Activated T-helper 2 cell treated with anti-CD3 and anti-CD28 coated beads, Interferon-gamma antibody, Interleukin-2, Interleukin-4, amounts not matched to agents 10 μg/mL and 5 μg/mL and 100 μg/mL, durations not matched to agents 14 hours and 24 hours and 36 hours (primary cell): ENCODE results near the gene LIPT1. TPM values are rescaled to one million over a fixed set of nuclear protein-coding genes. Genes with fewer than 3 reads are reported as not detected.
"Not testable (repeated sequence)": the region's sequence is repeated elsewhere in the genome, so short reads cannot be mapped to it uniquely, and the experiment has no call there.

Experiments used
- DNase-seq: peaks from one replicate; pipeline ENCODE4 v3.0.0; 2021; ENCODE audit warnings: low spot score
- H3K27ac Mint-ChIP-seq: one replicate; pipeline ENCODE4 v1.8.0; 2021; ENCODE audit warnings: mixed read lengths
- H3K27me3 Mint-ChIP-seq: one replicate; pipeline ENCODE4 v1.8.0; 2021; ENCODE audit warnings: low read depth, mixed read lengths
- H3K36me3 Mint-ChIP-seq: one replicate; pipeline ENCODE4 v1.8.0; 2021; ENCODE audit warnings: low read depth, mixed read lengths
- H3K4me1 Mint-ChIP-seq: one replicate; pipeline ENCODE4 v1.8.0; 2021; ENCODE audit warnings: low read depth, mixed read lengths
- H3K4me3 Mint-ChIP-seq: one replicate; pipeline ENCODE4 v1.8.0; 2021; ENCODE audit warnings: low read depth, mild to moderate bottlenecking, moderate library complexity, mixed read lengths
- H3K9me3 Mint-ChIP-seq: one replicate; pipeline ENCODE4 v1.8.0; 2021; ENCODE audit warnings: mixed read lengths
- intact Hi-C: fragments of 100-400 bp; cut with micrococcal nuclease; formaldehyde crosslinking; loops from one replicate; pipeline ENCODE4 v1.15.1; 2023
- total RNA-seq: library from RNA; stranded (reverse); gene quantifications from 2 replicates; pipeline ENCODE4 v1.2.3, GENCODE V29; 2022

Gene LIPT1
- total RNA-seq, 1 donor from 2014 or later: 3.5 TPM

- Mint-ChIP-seq H3K27ac (no peak overlapping the region), H3K9me3 (no peaks in the 10 kb centered on the region), H3K4me1 (peaks cover 31% of the 10 kb centered on the region), H3K36me3 (peaks cover 12% of the 10 kb centered on the region), H3K4me3 (peak overlapping the region; percentile 22), H3K27me3 (no peaks in the 10 kb centered on the region)
- intact Hi-C loops: loop anchor here (5.0 kb wide), 1 partner anchor 96 kb away; no protein-coding TSS in a partner anchor
- no peak for DNase-seq
Measured at GRCh38 chr2:99183025-99183424, 28.3 kb downstream of the LIPT1 start.

GRCh38 chr2:99184811-99185210 lies 30.0 kb downstream of the LIPT1 start:
- intact Hi-C loops: loop anchor here (5.0 kb wide), 1 partner anchor 98 kb away; no protein-coding TSS in a partner anchor
- DNase-seq: no peak
- peaks cover 24% of the 10 kb centered on the region for H3K4me1 Mint-ChIP-seq
- H3K36me3 Mint-ChIP-seq: peaks cover 16% of the 10 kb centered on the region
- H3K27ac Mint-ChIP-seq: no peak overlapping the region
- no peaks in the 10 kb centered on the region for H3K27me3 Mint-ChIP-seq
- no peak overlapping the region for H3K4me3 Mint-ChIP-seq
- no peaks in the 10 kb centered on the region for H3K9me3 Mint-ChIP-seq

- no peak overlapping the region for H3K4me3 Mint-ChIP-seq
- H3K9me3 Mint-ChIP-seq: no peaks in the 10 kb centered on the region
- intact Hi-C loops: no loop called here
- no peaks in the 10 kb centered on the region for H3K27me3 Mint-ChIP-seq
- peaks cover 31% of the 10 kb centered on the region for H3K36me3 Mint-ChIP-seq
- H3K27ac Mint-ChIP-seq: no peak overlapping the region
- no peak for DNase-seq
- H3K4me1 Mint-ChIP-seq: peaks cover 15% of the 10 kb centered on the region
Measured at GRCh38 chr2:99187011-99187410, 32.2 kb downstream of the LIPT1 start.

- H3K4me1 Mint-ChIP-seq: peaks cover 11% of the 10 kb centered on the region
- intact Hi-C loops: no loop called here
- H3K27me3 Mint-ChIP-seq: no peaks in the 10 kb centered on the region
- H3K27ac Mint-ChIP-seq: peak overlapping the region; percentile 39
- H3K36me3 Mint-ChIP-seq: peaks cover 43% of the 10 kb centered on the region
- no peak overlapping the region for H3K4me3 Mint-ChIP-seq
- H3K9me3 Mint-ChIP-seq: no peaks in the 10 kb centered on the region
- DNase-seq: no peak
Measured at GRCh38 chr2:99188357-99188756, 33.6 kb downstream of the LIPT1 start.

- DNase-seq: no peak
- Mint-ChIP-seq H3K27ac (no peak overlapping the region), H3K27me3 (no peaks in the 10 kb centered on the region), H3K4me1 (peaks cover 5% of the 10 kb centered on the region), H3K36me3 (peaks cover 51% of the 10 kb centered on the region), H3K9me3 (no peaks in the 10 kb centered on the region), H3K4me3 (no peak overlapping the region)
- intact Hi-C loops: no loop called here
Measured at GRCh38 chr2:99190548-99190947, 35.8 kb downstream of the LIPT1 start.

GRCh38 chr2:99192364-99192763 lies 37.6 kb downstream of the LIPT1 start:
- peaks cover 61% of the 10 kb centered on the region for H3K36me3 Mint-ChIP-seq
- intact Hi-C loops, H3K27ac Mint-ChIP-seq, H3K4me1 Mint-ChIP-seq, H3K27me3 Mint-ChIP-seq, DNase-seq, H3K4me3 Mint-ChIP-seq, H3K9me3 Mint-ChIP-seq: not testable (repeated sequence)

- intact Hi-C loops: no loop called here
- Mint-ChIP-seq H3K4me3 (no peak overlapping the region), H3K36me3 (peaks cover 21% of the 10 kb centered on the region), H3K9me3 (no peaks in the 10 kb centered on the region), H3K27ac (no peak overlapping the region), H3K4me1 (no peaks in the 10 kb centered on the region), H3K27me3 (no peaks in the 10 kb centered on the region)
- no peak for DNase-seq
Measured at GRCh38 chr2:99198103-99198841, 43.5 kb downstream of the LIPT1 start.

- intact Hi-C loops: no loop called here
Measured at GRCh38 chr2:99200076-99200800, 45.5 kb downstream of the LIPT1 start.

GRCh38 chr2:99201959-99202678 lies 47.4 kb downstream of the LIPT1 start:
- no peak for DNase-seq
- no peak overlapping the region for H3K4me3 Mint-ChIP-seq
- peaks cover 9% of the 10 kb centered on the region for H3K36me3 Mint-ChIP-seq
- peaks cover 8% of the 10 kb centered on the region for H3K9me3 Mint-ChIP-seq
- intact Hi-C loops: no loop called here
- H3K27me3 Mint-ChIP-seq: no peaks in the 10 kb centered on the region
- no peaks in the 10 kb centered on the region for H3K4me1 Mint-ChIP-seq
- H3K27ac Mint-ChIP-seq: no peak overlapping the region

More at GRCh38 chr2:99200076-99200800, 45.5 kb downstream of the LIPT1 start:
- Mint-ChIP-seq H3K4me3 (no peak overlapping the region), H3K9me3 (no peaks in the 10 kb centered on the region), H3K36me3 (peaks cover 16% of the 10 kb centered on the region), H3K27me3 (no peaks in the 10 kb centered on the region), H3K4me1 (no peaks in the 10 kb centered on the region), H3K27ac (no peak overlapping the region)
- DNase-seq: no peak

- DNase-seq: no peak
- H3K4me1 Mint-ChIP-seq: peaks cover 3% of the 10 kb centered on the region
- intact Hi-C loops: no loop called here
- H3K36me3 Mint-ChIP-seq: peaks cover 4% of the 10 kb centered on the region
- no peaks in the 10 kb centered on the region for H3K27me3 Mint-ChIP-seq
- no peak overlapping the region for H3K4me3 Mint-ChIP-seq
- H3K27ac Mint-ChIP-seq: no peak overlapping the region
- H3K9me3 Mint-ChIP-seq: peaks cover 8% of the 10 kb centered on the region
Measured at GRCh38 chr2:99205491-99205890, 50.7 kb downstream of the LIPT1 start.
